ENCODE measurements around the gene HUNK. TPM values are rescaled to one million over a fixed set of nuclear protein-coding genes. Genes with fewer than 3 reads are reported as not detected.

HUNK gene
- total RNA-seq, 2 donors from 2014 or later: 5.8 to 8.4 TPM

DNA sequence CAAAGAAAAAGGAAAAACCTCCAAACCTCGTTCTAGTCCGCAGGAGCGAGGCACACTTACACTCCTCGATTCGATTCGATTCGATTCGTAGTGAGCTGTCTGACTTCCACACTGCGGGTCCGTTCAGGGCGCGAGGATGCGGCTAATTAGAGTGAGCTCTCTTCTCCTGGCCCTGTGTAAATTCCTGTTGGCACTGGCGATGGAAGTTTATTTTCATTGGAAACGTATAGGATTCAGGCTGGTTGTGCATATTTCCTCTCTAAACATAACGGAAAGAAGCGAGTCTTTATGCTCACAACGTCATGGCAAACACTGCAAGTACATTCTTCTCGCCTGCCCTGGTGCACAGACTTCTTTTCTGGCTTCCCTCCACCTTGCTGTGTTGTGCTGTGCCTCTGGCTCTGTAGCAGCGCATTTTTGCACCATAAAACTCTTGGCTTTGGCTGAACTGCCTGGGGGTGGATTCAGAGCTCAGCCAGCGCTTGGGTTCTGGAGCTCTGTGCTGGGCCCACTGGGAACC lies 2.7 kb downstream of the HUNK start:
- H3K4me3 Mint-ChIP-seq: peak overlapping the region; percentile 68
- H3K9ac ChIP-seq (ENCODE audit: extremely low read depth, low read length, poor library complexity, severe bottlenecking): no peak overlapping the region
- no peaks in the 10 kb centered on the region for H3K4me1 ChIP-seq (ENCODE audit: control insufficient read depth, insufficient read depth, low read length)
- H3K9me3 Mint-ChIP-seq: no peaks in the 10 kb centered on the region
- TF ChIP-seq, protein P1, sequence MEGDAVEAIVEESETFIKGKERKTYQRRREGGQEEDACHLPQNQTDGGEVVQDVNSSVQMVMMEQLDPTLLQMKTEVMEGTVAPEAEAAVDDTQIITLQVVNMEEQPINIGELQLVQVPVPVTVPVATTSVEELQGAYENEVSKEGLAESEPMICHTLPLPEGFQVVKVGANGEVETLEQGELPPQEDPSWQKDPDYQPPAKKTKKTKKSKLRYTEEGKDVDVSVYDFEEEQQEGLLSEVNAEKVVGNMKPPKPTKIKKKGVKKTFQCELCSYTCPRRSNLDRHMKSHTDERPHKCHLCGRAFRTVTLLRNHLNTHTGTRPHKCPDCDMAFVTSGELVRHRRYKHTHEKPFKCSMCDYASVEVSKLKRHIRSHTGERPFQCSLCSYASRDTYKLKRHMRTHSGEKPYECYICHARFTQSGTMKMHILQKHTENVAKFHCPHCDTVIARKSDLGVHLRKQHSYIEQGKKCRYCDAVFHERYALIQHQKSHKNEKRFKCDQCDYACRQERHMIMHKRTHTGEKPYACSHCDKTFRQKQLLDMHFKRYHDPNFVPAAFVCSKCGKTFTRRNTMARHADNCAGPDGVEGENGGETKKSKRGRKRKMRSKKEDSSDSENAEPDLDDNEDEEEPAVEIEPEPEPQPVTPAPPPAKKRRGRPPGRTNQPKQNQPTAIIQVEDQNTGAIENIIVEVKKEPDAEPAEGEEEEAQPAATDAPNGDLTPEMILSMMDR (conservative IDR thresholded peaks at IDR 0.05): no peak
- H3K9me3 ChIP-seq (ENCODE audit: control insufficient read depth, low read length): no peaks in the 10 kb centered on the region
- WGBS, 2 experiments (ENCODE audit: insufficient coverage in 1 of 2, insufficient read length in 1 of 2): 93 to 94% methylated on average over 20 to 21 of the region's 21 CpGs
- H3K4me3 ChIP-seq (ENCODE audit: low read length): no peak overlapping the region
- peak overlapping the region; percentile 26 for H3K27ac Mint-ChIP-seq
- peaks cover 13% of the 10 kb centered on the region for H3K4me1 Mint-ChIP-seq
- no peaks in the 10 kb centered on the region for H3K36me3 ChIP-seq (ENCODE audit: control insufficient read depth, insufficient read depth, low read length)
- H3K27me3 ChIP-seq (ENCODE audit: control insufficient read depth, insufficient read depth, low read length, poor library complexity, severe bottlenecking): peaks cover 76% of the 10 kb centered on the region
- no peak for DNase-seq
- peaks cover 77% of the 10 kb centered on the region for H3K27me3 Mint-ChIP-seq (ENCODE audit: insufficient read depth)
- H3K27ac ChIP-seq (ENCODE audit: low read depth, low read length): no peak overlapping the region
- no peaks in the 10 kb centered on the region for H3K36me3 Mint-ChIP-seq (ENCODE audit: low read depth)

DNA sequence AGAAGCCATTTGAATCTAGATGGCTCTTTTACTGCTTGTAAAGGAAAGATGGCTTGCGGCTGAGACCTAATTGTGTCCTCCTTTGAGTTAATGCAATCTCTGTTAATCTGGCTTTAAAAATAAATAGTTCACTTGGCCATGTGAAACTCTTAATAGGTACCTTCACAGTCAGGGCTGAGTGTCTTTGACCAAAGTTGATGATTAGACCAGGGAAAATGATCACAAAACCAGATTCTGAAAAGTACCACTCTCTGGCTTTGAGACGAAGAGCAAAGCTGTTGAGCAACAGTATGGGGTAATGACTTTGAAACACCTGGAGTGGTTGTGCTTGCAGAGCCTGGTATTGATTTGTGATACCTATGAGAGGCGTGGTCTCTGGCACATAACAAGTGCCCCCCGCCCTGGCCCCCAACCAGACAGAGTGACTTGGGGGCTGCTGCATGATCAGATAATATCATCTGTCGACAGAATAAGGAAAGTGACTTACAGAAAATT lies 4.7 kb downstream of the HUNK start:
- H3K4me3 ChIP-seq (ENCODE audit: low read length): no peak overlapping the region
- 90% methylated on average over 4 to 5 of the region's 5 CpGs for WGBS, 2 experiments (ENCODE audit: insufficient coverage in 1 of 2, insufficient read length in 1 of 2)
- H3K27ac ChIP-seq (ENCODE audit: low read depth, low read length): no peak overlapping the region
- H3K9ac ChIP-seq (ENCODE audit: extremely low read depth, low read length, poor library complexity, severe bottlenecking): no peak overlapping the region
- H3K27me3 Mint-ChIP-seq (ENCODE audit: insufficient read depth): peaks cover 61% of the 10 kb centered on the region
- no peak overlapping the region for H3K4me3 Mint-ChIP-seq
- H3K27ac Mint-ChIP-seq: no peak overlapping the region
- DNase-seq: no peak
- no peaks in the 10 kb centered on the region for H3K36me3 ChIP-seq (ENCODE audit: control insufficient read depth, insufficient read depth, low read length)
- H3K36me3 Mint-ChIP-seq (ENCODE audit: low read depth): no peaks in the 10 kb centered on the region
- peaks cover 61% of the 10 kb centered on the region for H3K27me3 ChIP-seq (ENCODE audit: control insufficient read depth, insufficient read depth, low read length, poor library complexity, severe bottlenecking)
- peaks cover 10% of the 10 kb centered on the region for H3K4me1 Mint-ChIP-seq
- no peaks in the 10 kb centered on the region for H3K9me3 ChIP-seq (ENCODE audit: control insufficient read depth, low read length)
- no peaks in the 10 kb centered on the region for H3K9me3 Mint-ChIP-seq
- TF ChIP-seq, protein P1 (conservative IDR thresholded peaks at IDR 0.05): peak; percentile 0
- no peaks in the 10 kb centered on the region for H3K4me1 ChIP-seq (ENCODE audit: control insufficient read depth, insufficient read depth, low read length)

DNA sequence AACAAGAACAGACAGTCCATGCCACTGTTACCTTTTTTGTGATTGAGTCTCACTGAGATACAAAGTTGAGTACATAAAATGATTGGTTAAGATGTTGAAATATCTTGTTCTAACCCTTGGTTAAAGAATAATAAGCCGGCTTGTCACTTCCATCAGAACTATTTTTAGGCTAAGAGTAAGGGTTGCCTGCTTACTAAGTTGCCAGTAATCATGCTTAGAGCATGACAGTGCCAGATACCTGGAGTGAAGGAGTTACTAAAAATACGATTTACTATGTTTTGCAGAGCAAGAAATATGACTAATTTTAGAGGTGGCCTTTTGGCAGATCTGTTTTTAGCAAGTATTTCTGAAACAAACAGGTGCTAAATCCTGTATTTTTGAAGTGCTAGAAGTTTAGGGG lies 6.0 kb downstream of the HUNK start:
- WGBS, 2 experiments (ENCODE audit: insufficient coverage in 1 of 2, insufficient read length in 1 of 2): 81 to 87% methylated on average over 2 of the region's 2 CpGs
- no peaks in the 10 kb centered on the region for H3K9me3 Mint-ChIP-seq
- Histone ChIP-seq H3K4me1 (ENCODE audit: control insufficient read depth, insufficient read depth, low read length) (no peaks in the 10 kb centered on the region), H3K4me3 (ENCODE audit: low read length) (no peak overlapping the region), H3K9ac (ENCODE audit: extremely low read depth, low read length, poor library complexity, severe bottlenecking) (no peak overlapping the region), H3K27ac (ENCODE audit: low read depth, low read length) (no peak overlapping the region), H3K36me3 (ENCODE audit: control insufficient read depth, insufficient read depth, low read length) (no peaks in the 10 kb centered on the region), H3K27me3 (ENCODE audit: control insufficient read depth, insufficient read depth, low read length, poor library complexity, severe bottlenecking) (peaks cover 60% of the 10 kb centered on the region), H3K9me3 (ENCODE audit: control insufficient read depth, low read length) (no peaks in the 10 kb centered on the region)
- H3K4me3 Mint-ChIP-seq: no peak overlapping the region
- no peak overlapping the region for H3K27ac Mint-ChIP-seq
- peaks cover 10% of the 10 kb centered on the region for H3K4me1 Mint-ChIP-seq
- no peak for DNase-seq
- TF ChIP-seq, protein P1 (conservative IDR thresholded peaks at IDR 0.05): no peak
- peaks cover 60% of the 10 kb centered on the region for H3K27me3 Mint-ChIP-seq (ENCODE audit: insufficient read depth)
- H3K36me3 Mint-ChIP-seq (ENCODE audit: low read depth): no peaks in the 10 kb centered on the region
